ENCODE measurements around the gene ZFAND3.

GRCh38 chr6:38193051-38193450 lies 373.5 kb downstream of the ZFAND3 start:
- TF ChIP-seq, protein P1, sequence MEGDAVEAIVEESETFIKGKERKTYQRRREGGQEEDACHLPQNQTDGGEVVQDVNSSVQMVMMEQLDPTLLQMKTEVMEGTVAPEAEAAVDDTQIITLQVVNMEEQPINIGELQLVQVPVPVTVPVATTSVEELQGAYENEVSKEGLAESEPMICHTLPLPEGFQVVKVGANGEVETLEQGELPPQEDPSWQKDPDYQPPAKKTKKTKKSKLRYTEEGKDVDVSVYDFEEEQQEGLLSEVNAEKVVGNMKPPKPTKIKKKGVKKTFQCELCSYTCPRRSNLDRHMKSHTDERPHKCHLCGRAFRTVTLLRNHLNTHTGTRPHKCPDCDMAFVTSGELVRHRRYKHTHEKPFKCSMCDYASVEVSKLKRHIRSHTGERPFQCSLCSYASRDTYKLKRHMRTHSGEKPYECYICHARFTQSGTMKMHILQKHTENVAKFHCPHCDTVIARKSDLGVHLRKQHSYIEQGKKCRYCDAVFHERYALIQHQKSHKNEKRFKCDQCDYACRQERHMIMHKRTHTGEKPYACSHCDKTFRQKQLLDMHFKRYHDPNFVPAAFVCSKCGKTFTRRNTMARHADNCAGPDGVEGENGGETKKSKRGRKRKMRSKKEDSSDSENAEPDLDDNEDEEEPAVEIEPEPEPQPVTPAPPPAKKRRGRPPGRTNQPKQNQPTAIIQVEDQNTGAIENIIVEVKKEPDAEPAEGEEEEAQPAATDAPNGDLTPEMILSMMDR (conservative IDR thresholded peaks at IDR 0.05 in 1 of 2, IDR thresholded peaks at IDR 0.05 in 1 of 2; ENCODE audit: low read depth in 1 of 2, low read length in 2 of 2): no peak
- TF ChIP-seq EZH2 (IDR thresholded peaks at IDR 0.05; ENCODE audit: low read length, missing control alignments): no peak

All from fibroblast of lung (primary cell).